RWPE2 (cell line): Measurements from ENCODE around the gene UTP20.
"Not testable (repeated sequence)": the region's sequence is repeated elsewhere in the genome, so short reads cannot be mapped to it uniquely, and the experiment has no call there.

Experiments used
- ATAC-seq: fragments of 200-7000 bp; cut with Tn5 transposase; 3 replicates; pipeline ENCODE4 v1.9.1; 2021; ENCODE audit warnings: low read depth
- DNase-seq: peaks from one replicate; pipeline ENCODE4 v3.0.0-alpha.2; 2020; ENCODE audit warnings: low spot score
- H3K27ac ChIP-seq: fragments of 450-650 bp; 2 replicates; pipeline ENCODE4 v1.5.1; 2017; ENCODE audit warnings: mild to moderate bottlenecking; ENCODE audit not compliant: poor library complexity, severe bottlenecking
- H3K27me3 ChIP-seq: fragments of 250-450 bp; sonication (Bioruptor Pico); 2 replicates; pipeline ENCODE4 v1.5.1; 2021; ENCODE audit warnings: mild to moderate bottlenecking, moderate library complexity; ENCODE audit not compliant: insufficient read depth, poor library complexity, severe bottlenecking
- H3K36me3 ChIP-seq: fragments of 250-450 bp; sonication (Bioruptor Pico); 2 replicates; pipeline ENCODE4 v1.5.1; 2020; ENCODE audit warnings: low read depth, mild to moderate bottlenecking, moderate library complexity
- H3K4me1 ChIP-seq: fragments of 250-450 bp; sonication (Bioruptor Pico); 2 replicates; pipeline ENCODE4 v1.5.1; 2021; ENCODE audit warnings: mild to moderate bottlenecking, moderate library complexity; ENCODE audit not compliant: insufficient read depth, poor library complexity, severe bottlenecking
- H3K4me3 ChIP-seq: fragments of 250-450 bp; sonication (Bioruptor Pico); 2 replicates; pipeline ENCODE4 v1.5.1; 2021; ENCODE audit warnings: mild to moderate bottlenecking, moderate library complexity; ENCODE audit not compliant: severe bottlenecking
- H3K9me3 ChIP-seq: fragments of 250-450 bp; sonication (Bioruptor Pico); 2 replicates; pipeline ENCODE4 v1.5.1; 2021; ENCODE audit warnings: mild to moderate bottlenecking, moderate library complexity; ENCODE audit not compliant: severe bottlenecking
- CTCF ChIP-seq: fragments of 450-650 bp; IDR thresholded peaks from one replicate; pipeline ENCODE4 v1.5.1; 2017; ENCODE audit warnings: mild to moderate bottlenecking, moderate library complexity; ENCODE audit not compliant: poor library complexity, severe bottlenecking

Gene UTP20

GRCh38 chr12:101372431-101372830 lies 92.5 kb downstream of the UTP20 start:
- H3K36me3 ChIP-seq = peaks cover 88% of the 10 kb centered on the region
- no peak for ATAC-seq
- no peaks in the 10 kb centered on the region for H3K27me3 ChIP-seq
- no peak overlapping the region for H3K4me3 ChIP-seq
- no peaks in the 10 kb centered on the region for H3K4me1 ChIP-seq
- H3K9me3 ChIP-seq = no peaks in the 10 kb centered on the region
- no peak for DNase-seq
- H3K27ac ChIP-seq = no peak overlapping the region
- TF ChIP-seq CTCF = no peak

- Histone ChIP-seq H3K4me1 (no peaks in the 10 kb centered on the region), H3K4me3 (no peak overlapping the region), H3K27me3 (no peaks in the 10 kb centered on the region), H3K36me3 (peaks cover 73% of the 10 kb centered on the region), H3K9me3 (no peaks in the 10 kb centered on the region), H3K27ac (no peak overlapping the region)
- DNase-seq (no peak), ATAC-seq (no peak)
- no peak for TF ChIP-seq CTCF
Observed at GRCh38 chr12:101375573-101375972, 95.7 kb downstream of the UTP20 start.

- TF ChIP-seq CTCF = no peak
- peaks cover 70% of the 10 kb centered on the region for H3K36me3 ChIP-seq
- ATAC-seq = no peak
Observed at GRCh38 chr12:101379149-101379548, 99.2 kb downstream of the UTP20 start.

GRCh38 chr12:101391181-101391580 lies 111.3 kb downstream of the UTP20 start:
- H3K27me3 ChIP-seq, H3K4me1 ChIP-seq, ATAC-seq, H3K4me3 ChIP-seq, DNase-seq, H3K9me3 ChIP-seq, H3K27ac ChIP-seq: not testable (repeated sequence)
- peaks cover 63% of the 10 kb centered on the region for H3K36me3 ChIP-seq

More at GRCh38 chr12:101379149-101379548, 99.2 kb downstream of the UTP20 start:
- H3K4me1 ChIP-seq = no peaks in the 10 kb centered on the region
- no peak overlapping the region for H3K4me3 ChIP-seq
- H3K27ac ChIP-seq = no peak overlapping the region
- no peaks in the 10 kb centered on the region for H3K27me3 ChIP-seq
- DNase-seq = no peak
- no peaks in the 10 kb centered on the region for H3K9me3 ChIP-seq

- Histone ChIP-seq H3K9me3 (no peaks in the 10 kb centered on the region), H3K36me3 (peaks cover 23% of the 10 kb centered on the region), H3K4me3 (peak overlapping the region; percentile 73), H3K27ac (peak overlapping the region; percentile 75), H3K27me3 (no peaks in the 10 kb centered on the region), H3K4me1 (peaks cover 10% of the 10 kb centered on the region)
- DNase-seq = no peak
- ATAC-seq = peak; percentile 44
- TF ChIP-seq CTCF = no peak
Observed at GRCh38 chr12:101407049-101407435, 127.1 kb downstream of the UTP20 start.
